Stimulated activated CD4-positive, alpha-beta T cell treated with anti-CD3 and anti-CD28 coated beads, TNF-alpha, amount 100 ng/mL, for 48 hours (primary cell): ENCODE data around the gene ZNF407.
A peak's percentile ranks its signal among the peaks of the same experiment; 100 is the strongest.
"Not testable (repeated sequence)": the region's sequence is repeated elsewhere in the genome, so short reads cannot be mapped to it uniquely, and the experiment has no call there.

Experiments
- DNase-seq, 3 donors: peaks; one replicate each; pipeline ENCODE4 v3.0.0-alpha.2; 2020; ENCODE audit warnings: low read depth in 3 of 3

ZNF407 gene, protein sequence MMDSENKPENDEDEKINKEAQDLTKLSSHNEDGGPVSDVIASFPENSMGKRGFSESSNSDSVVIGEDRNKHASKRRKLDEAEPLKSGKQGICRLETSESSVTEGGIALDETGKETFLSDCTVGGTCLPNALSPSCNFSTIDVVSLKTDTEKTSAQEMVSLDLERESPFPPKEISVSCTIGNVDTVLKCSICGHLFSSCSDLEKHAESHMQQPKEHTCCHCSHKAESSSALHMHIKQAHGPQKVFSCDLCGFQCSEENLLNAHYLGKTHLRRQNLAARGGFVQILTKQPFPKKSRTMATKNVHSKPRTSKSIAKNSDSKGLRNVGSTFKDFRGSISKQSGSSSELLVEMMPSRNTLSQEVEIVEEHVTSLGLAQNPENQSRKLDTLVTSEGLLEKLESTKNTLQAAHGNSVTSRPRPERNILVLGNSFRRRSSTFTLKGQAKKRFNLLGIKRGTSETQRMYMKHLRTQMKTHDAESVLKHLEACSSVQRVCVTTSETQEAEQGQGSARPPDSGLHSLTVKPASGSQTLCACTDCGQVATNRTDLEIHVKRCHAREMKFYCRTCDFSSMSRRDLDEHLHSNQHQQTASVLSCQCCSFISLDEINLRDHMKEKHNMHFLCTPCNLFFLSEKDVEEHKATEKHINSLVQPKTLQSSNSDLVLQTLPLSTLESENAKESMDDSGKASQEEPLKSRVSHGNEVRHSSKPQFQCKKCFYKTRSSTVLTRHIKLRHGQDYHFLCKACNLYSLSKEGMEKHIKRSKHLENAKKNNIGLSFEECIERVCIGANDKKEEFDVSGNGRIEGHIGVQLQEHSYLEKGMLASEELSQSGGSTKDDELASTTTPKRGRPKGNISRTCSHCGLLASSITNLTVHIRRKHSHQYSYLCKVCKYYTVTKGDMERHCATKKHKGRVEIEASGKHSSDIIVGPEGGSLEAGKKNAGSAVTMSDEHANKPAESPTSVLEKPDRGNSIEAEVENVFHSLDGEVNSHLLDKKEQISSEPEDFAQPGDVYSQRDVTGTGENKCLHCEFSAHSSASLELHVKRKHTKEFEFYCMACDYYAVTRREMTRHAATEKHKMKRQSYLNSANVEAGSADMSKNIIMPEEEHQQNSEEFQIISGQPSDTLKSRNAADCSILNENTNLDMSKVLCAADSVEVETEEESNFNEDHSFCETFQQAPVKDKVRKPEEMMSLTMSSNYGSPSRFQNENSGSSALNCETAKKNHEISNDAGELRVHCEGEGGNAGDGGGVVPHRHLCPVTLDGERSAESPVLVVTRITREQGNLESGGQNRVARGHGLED (N-terminal part only)

DNA sequence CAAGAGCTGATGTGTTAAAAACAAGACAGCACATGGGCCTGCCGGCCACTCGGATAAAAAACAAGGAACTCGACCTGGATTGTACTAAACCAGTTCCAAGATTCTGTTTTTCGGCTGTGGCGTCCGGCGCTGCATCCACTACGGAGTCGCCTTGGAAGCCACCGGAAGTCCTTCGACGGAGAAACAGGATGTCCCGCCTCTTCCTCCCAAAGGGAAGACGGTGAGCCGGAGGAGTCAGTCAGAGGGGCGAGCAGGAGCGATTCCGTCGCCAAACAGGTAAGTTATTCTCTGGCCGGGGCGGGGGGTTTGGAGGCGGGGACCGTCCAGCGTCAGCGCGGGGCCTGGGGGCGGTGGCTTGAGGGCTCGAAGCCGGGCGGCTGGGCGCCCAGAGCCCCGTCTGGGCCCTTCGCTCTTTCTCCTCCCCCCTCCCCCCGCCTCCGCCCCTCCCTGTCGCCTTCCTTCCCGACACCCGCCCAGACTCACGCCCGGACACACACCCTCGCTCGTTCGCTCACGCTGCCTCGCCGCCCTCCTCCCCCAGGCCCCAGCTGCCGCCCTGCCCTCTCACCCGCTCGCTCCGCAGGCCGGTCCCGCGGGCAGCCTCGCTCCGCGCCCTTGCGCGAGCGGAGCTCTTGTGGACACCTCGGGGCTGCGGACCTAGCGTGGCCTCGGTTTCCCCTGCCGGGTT is at the start of gene ZNF407:
Gene ZNF407, plus strand, starts transcription at position 209 of the 688 bp plus-strand sequence. CDS start 33,150 bp downstream, outside the sequence.
- DNase-seq: peak; percentile 68 to 80 (median 73)

DNA sequence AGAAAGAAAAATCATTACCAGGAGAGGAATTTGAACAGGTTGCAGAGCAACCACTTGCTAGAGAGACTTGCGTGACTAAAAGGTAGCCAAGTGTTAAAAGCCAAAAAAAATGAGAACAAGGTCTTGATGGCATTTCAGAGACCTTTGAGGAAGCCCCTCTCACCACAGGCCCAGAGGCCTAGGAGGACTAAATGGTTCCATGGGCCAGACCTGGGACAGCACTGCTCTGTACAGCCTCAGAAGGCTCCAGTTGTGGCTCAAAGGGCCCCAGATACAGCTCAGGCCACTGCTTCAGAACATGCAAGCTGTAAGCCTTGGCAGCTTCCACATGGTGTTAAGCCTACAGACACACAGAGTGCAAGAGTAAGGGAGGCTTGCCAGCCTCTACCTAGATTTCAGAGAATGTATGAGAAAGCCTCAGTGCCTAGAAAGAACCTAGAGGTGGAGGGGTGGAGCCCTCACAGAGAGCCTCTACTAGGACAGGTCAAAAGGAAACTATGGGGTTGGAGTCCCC is 48.0 kb upstream of the ZNF407 start:
- no peak for DNase-seq

DNA sequence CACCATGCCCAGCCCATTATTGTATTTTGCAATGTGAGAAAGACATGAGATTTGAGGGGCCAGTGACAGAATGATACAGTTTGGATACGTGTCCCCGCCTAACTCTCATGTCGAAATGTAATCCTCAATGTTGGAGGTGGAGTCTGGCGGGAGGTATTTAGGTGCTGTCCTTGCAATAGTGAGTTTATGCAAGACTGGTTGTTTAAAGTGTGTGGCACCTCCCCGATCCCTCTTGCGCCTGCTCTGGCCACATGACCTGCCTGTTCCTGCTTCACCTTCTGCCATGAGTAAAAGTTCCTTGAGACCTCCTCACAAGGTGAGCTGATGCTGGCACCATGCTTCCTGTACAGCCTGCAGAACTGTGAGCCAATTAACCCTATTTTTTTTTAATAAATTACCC is 46.8 kb upstream of the ZNF407 start:
- no peak for DNase-seq

DNA sequence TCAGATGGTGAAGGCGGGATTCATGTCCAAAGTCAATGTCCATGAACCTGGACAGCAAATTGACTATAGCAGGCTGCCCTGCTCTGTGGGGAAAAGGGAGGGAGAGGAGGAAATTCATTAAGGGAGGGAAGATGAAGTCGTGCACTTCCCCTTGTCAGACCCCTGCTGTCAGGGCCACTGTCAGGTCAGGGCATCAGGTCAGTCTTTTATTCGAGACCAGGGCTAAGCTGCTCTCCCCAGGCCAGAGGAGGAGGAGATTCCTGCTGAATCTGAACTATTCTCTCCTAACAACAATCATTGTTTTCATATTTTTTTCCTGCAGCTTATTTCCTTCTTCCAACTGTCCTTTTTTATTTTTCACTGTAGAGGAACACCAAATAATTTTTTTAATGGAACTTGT is 46.2 kb upstream of the ZNF407 start:
- no peak for DNase-seq

DNA sequence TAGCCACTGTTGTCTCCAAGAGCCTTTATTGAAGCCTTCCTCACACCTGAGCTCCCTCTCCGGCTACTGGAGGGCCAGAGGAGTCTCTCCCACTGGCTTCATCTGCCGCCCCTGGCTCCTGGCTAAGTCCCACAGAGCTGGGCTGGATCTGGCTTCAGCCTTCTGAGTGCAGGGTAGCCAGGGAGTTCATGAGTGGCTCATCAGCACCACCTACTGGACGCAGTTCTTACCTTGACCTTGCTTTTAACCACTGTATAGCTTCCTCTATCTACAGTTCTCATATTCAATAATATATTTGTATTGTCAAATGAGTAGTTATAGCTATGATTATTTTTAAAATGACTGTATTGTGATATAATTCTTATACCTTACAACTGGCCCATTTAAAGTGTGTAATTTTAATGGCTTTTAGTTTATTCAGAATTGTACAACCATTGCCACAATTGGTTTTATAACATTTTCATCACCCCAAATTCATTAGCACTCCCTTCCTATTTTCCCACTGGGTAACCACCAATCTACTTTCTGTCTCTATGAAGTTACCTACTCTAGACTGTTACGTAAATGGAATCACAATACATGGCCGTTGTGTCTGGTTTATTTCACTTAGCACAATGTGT is 45.6 kb upstream of the ZNF407 start:
- peak; percentile 54 to 71 (median 60) for DNase-seq

DNA sequence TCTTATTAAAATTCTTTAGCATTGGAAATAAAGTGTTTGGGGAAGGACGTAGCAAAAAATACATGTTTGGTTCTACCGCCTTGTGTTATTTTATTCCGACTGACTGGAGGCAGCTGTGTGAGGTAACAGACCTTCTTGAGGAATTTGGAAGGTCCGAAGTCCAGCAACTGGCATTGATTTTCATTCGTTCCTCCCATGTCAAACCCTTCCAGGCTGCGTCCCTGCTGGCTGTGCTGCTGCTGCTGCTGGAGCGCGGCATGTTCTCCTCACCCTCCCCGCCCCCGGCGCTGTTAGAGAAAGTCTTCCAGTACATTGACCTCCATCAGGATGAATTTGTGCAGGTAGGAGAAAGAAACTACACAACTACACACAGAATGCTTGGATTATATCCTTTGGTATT is 41.5 kb upstream of the ZNF407 start:
- DNase-seq: no peak

DNA sequence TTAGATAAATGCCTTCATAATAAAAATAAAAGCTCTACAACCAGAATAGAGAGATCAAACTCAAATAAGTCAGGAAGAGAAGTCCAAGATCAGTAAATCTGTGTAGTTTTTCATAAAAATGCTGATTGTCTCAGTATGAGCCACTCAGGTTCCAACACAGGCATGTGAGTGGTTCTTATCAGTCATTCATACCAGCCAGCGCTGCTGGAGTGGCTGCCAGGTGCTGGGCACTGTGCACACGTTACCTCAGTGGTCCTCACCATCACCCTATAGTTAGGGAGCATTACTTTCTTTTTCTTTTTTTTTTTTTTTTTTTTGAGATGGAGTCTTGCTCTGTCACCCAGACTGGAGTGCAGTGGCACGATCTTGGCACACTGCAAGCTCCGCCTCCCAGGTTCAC is 39.6 kb upstream of the ZNF407 start:
- DNase-seq: no peak

DNA sequence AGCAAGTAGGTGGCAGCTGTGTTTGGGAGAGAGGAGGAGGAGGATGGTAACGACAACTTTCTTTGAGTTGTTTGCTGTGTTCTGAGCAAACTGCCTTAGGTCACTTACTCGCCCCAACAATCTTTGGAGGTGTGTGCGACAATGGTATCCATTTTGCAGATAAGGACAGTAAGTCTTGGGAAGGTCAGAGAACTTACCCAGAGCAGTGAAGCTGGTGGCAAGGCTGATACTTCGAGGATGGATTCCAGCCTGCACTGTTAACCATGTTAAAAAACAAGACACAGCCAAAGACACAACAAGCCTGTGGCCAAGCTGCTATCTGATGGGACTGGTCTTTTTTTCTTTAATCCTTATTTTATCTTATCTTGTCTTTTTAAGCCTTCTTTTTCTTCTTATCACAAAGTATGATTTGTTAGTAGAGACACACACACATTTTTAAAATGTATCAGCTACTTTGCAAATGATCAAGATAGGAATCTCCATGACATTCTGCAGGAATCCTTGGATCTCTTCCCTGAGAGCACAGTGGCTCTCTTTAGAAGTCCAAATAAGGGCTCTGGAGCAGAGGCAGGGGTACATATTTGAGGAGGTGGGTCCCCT is 35.4 kb upstream of the ZNF407 start:
- no peak for DNase-seq

DNA sequence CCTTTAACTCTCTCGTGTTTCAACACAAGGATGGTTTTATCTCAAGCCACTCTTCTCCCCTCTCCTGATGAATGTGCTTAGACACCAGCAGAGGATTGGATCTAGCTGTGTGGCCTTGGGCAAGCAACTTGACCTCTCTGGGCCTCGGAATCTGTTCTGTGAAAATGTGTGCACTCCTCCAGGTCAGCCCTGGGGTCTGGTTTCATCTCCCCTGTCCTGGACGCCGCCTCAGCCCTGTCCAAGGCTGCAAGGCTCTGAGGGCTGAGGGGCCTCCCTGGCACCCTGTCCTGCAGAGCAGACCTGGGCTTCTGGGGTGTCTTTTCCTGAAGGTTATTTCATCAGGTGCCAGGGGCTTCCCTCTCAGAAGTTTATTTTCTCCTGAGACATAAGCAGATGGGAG is 34.9 kb upstream of the ZNF407 start:
- DNase-seq: no peak

DNA sequence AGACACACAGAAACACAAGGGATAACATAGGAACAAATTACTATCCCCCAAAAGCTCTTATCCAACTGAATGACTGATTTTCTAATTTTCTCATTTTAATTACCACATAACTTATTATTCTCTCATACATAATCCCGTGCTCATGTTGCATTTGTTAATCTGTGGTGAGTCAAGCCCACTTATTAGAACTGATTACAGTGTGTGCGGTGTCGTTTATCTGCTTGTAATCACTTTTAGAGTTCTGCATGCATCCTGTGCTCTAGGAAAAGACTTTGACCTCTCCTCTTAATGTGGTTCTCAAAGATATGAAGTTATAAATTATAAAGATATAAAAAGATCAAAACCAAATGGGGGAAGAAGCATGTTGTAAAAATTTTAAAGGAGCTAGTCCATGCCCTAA is 33.7 kb upstream of the ZNF407 start:
- no peak for DNase-seq

DNA sequence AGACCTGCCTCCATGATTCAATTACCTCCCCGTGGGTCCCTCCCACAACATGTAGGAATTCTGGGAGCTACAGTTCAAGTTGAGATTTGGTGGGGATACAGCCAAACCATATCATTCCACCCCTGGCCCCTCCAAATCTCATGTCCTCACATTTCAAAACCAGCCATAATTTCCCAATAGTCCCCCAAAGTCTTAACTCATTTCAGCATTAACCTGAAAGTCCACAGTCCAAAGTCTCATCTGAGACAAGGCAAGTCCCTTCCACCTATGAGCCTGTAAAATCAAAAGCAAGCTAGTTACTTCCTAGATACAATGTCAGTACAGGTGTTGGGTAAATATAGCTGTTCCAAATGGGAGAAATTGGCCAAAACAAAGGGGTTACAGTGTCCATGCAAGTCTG is 32.5 kb upstream of the ZNF407 start:
- not testable (repeated sequence) for DNase-seq

DNA sequence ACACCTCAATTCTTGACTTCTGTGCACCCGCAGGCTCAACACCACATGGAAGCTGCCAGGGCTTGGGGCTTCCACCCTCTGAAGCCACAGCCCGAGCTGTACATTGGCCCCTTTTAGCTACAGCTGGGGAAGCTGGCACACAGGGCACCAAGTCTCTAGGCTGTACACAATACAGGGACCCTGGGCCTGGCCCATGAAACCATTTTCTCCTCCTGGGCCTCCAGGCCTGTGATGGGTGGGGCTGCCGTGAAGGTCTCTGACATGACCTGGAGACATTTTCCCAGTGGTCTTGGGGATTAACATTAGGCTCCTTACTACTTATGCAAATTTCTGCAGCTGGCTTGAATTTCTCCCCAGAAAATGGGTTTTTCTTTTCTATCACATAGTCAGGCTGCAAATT is 31.7 kb upstream of the ZNF407 start:
- DNase-seq: not testable (repeated sequence)

DNA sequence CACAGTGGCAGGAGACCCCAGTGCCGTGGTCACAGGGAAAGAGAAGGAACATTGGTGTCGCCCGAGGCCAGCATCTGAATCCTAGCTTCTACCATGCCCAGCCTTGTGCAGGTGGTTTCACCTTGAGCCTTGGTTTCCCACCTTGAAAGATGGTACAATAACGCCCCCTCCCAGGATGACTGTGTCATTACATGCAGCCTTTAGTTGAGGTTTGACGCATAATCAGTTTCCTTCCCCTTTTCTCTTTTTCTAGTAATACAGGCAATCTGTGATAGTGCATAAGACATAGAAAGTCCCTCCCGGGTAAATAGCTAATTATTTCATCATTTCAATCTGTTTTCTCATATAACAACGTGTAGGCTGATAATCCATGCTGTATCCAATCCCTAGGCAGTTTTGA is 29.8 kb upstream of the ZNF407 start:
- no peak for DNase-seq

DNA sequence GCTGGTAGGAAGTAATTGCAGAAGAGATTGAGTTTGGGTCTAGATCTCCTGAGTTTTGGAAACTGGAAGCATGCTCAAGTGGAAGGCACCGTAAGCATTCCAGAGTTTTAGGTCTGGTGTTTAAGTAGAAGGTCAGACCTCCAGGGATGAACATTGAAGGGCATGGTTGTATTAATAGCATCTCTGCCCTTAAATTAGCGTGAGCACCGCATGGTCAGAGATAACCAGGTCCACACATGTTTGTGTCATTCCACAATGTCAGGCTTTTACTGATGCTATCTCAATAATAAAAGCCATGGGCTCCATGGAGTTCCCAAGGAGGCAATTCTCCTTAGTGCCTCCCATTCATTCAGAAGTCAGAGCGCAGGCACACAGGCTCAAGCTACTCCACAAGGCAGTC is 28.3 kb upstream of the ZNF407 start:
- DNase-seq: no peak

DNA sequence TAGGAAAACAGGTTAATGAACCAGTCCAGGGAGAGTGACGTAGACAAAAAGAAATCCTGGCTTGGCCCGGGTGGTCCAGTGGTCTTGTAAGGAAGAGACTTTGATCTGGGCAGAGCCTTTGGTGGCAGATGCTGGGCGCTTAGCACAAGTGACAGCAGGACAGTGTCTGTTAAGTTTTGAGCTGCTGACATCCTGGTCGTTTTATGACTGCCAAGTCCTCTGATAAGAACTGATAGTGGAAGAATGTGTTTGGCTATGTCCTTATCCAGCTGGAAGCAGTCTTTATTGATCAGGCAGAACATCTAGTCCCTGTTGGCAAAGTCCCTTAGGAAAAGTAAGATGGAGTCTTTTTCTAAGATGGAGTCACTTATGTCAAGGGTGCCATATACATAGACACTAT is 27.4 kb upstream of the ZNF407 start:
- DNase-seq: no peak

DNA sequence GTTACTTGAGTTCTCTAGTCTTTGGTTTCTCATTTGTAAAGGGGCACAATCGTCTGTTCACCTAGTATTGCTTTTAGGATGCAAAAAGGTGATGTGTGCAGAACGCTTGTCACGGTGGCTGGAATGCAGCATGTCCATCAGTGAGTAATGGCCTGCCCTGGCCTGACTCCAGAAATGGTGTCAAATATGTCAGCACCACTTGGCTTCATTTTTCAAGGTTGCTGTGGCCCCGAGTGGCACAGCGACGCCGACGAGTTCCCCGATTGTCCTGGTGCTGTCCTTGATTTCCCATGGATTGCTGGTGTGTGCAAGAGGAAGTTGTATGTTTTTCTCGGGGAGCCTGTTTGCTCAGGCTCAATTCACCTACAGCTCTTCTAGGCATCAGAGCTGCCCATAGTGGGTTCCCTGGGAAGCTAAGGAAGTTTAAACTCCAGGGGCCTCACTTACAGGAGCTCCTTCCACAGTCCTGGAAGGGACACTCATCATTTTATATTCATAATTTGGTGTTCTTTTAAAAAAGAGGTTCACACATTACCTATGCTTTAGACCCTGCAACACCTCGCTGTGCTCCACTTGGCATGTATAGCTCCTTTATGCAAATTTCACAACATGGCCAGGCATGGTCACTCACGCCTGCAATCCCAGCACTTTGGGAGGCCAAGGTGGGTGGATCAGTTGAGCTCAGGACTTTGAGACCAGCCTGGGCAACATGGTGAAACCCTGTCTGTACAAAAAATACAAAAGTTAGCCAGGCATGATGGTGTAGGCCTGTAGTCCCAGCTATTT is 25.6 kb upstream of the ZNF407 start:
- no peak for DNase-seq

DNA sequence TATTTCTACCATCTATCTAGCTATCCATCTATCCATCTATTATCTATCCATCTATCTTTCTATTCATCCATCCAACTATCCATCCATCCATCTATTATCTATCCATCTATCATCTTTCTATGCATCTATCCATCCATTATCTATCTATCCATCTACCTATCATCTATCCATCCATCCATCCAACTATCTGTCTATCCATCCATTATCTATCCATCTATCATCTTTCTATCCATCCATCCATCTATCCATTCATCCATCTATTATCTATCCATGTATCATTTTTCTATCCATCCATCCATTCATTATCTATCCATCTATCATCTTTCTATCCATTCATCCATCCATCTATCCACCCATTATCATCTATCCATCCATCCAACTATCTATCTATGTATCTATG is 24.6 kb upstream of the ZNF407 start:
- DNase-seq: no peak

DNA sequence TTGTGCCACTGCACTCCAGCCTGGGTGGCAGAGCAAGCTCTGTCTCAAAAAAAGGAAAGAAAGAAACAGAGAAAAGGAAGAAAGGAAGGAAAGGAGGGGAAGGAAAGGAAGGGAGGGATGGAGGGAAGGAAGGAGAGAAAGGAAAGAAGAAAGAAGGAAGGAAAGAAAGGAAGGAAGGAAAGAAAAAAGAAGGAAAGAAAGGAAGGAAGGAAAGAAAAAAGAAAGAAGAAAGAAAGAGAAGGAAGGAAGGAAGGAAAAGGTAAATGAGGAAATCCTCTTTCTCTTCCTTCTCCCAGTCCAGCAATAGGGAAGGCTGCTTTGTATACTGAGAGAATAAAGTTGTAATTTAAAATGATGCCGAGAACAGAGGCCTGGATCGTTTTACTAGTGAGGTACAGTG is 22.8 kb upstream of the ZNF407 start:
- no peak for DNase-seq

DNA sequence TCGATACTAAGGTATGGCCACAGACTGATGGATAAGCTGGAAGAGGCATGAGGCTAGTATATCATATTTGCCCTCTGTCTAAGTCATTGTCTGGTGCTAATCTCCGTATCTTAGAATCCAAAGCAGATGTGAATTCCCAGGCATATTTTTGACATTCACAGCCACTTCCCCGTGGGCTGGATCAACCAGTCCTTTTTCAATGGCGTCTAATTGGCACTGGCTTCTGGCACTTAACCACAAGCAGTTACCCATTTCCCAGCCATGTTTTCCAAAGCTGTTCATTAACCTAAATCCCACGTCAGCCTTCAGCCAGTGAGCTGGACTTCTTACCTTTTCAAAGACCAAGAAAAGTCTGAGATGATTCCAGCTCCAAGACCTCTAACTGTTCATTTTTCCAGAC is 20.7 kb upstream of the ZNF407 start:
- no peak for DNase-seq
